Liver (tissue), 3 donors: ENCODE data around the gene CDC42.

ENCODE experiments used
- GABPA ChIP-seq, 2 donors: IDR thresholded peaks in 1 of 2; conservative IDR thresholded peaks in 1 of 2; 2 replicates each; pipeline ENCODE4 v1.6.1; 2016; ENCODE audit warnings: antibody characterized with exemption in 2 of 2, mild to moderate bottlenecking in 1 of 2, moderate library complexity in 1 of 2
- JUND ChIP-seq, 2 donors: IDR thresholded peaks; 2 replicates each; pipeline ENCODE4 v1.6.1; 2016; ENCODE audit warnings: antibody characterized with exemption in 2 of 2
- TAF1 ChIP-seq: conservative IDR thresholded peaks from 2 replicates; pipeline ENCODE4 v1.6.1; 2016; ENCODE audit warnings: antibody characterized with exemption, mild to moderate bottlenecking
- YY1 ChIP-seq: IDR thresholded peaks from 2 replicates; pipeline ENCODE4 v1.6.1; 2016; ENCODE audit warnings: antibody characterized with exemption, mild to moderate bottlenecking
- TF ChIP-seq, protein P1 (sequence below): IDR thresholded peaks from 2 replicates; pipeline ENCODE4 v1.6.1; 2016; ENCODE audit warnings: antibody characterized with exemption
- TF ChIP-seq, protein P2 (sequence below): fragments of 150-350 bp; IDR thresholded peaks from 2 replicates; pipeline ENCODE4 v1.5.1; 2017; ENCODE audit warnings: improper control_type of control experiment, low read depth, low read length; ENCODE audit not compliant: missing input control
- donor health status: healthy.
- donor health status: healthy.

DNA sequence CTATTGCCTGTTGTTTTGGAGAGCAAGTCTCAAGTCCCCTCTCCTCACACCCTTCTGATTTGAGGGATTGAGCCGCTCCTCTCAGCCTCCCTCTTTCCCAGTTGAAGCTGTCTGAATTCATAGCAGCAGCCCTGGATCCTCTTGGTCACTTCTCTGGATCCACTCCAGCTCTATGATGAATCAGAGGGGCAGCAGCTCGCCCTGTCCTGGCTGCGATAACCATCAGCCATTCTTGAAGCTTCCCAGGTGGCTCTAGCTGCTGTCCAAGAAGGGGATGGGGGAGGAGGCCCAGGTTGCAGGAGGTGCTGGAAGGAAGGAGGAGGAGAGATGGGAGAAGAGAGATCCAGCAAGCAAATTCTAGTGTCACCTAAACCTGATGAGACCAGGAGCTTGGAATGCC, 59.1 kb downstream of the CDC42 start:
- TF ChIP-seq, protein P1, sequence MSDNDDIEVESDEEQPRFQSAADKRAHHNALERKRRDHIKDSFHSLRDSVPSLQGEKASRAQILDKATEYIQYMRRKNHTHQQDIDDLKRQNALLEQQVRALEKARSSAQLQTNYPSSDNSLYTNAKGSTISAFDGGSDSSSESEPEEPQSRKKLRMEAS, result no peak
- TF ChIP-seq, protein P2, sequence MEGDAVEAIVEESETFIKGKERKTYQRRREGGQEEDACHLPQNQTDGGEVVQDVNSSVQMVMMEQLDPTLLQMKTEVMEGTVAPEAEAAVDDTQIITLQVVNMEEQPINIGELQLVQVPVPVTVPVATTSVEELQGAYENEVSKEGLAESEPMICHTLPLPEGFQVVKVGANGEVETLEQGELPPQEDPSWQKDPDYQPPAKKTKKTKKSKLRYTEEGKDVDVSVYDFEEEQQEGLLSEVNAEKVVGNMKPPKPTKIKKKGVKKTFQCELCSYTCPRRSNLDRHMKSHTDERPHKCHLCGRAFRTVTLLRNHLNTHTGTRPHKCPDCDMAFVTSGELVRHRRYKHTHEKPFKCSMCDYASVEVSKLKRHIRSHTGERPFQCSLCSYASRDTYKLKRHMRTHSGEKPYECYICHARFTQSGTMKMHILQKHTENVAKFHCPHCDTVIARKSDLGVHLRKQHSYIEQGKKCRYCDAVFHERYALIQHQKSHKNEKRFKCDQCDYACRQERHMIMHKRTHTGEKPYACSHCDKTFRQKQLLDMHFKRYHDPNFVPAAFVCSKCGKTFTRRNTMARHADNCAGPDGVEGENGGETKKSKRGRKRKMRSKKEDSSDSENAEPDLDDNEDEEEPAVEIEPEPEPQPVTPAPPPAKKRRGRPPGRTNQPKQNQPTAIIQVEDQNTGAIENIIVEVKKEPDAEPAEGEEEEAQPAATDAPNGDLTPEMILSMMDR, result no peak
- TF ChIP-seq YY1, result no peak
- no peak for TF ChIP-seq TAF1
- TF ChIP-seq GABPA (IDR thresholded peaks at IDR 0.05 in 1 of 2, conservative IDR thresholded peaks at IDR 0.05 in 1 of 2), result no peak
- no peak for TF ChIP-seq JUND (IDR thresholded peaks at IDR 0.05)
